Keratinocyte (primary cell): ENCODE results near the gene TCERG1L. TPM values are rescaled to one million over a fixed set of nuclear protein-coding genes. Genes with fewer than 3 reads are reported as not detected.

Experiments
- DNase-seq: peaks from one replicate; pipeline ENCODE4 v3.0.0-alpha.2; 2011; ENCODE audit warnings: low read depth, missing footprints, low spot score
- FAIRE-seq: peaks from 2 replicates; lab custom pipeline; 2011; peaks lifted over from hg19 to GRCh38; lab: Jason Lieb, UNC
- H2AFZ ChIP-seq: 2 replicates; pipeline ENCODE4 v1.6.0; 2012; ENCODE audit warnings: low read length, control low read depth, inconsistent platforms; ENCODE audit not compliant: control insufficient read depth
- H3K27ac ChIP-seq: 2 replicates; pipeline ENCODE4 v1.5.1; 2011; ENCODE audit warnings: low read length; ENCODE audit not compliant: control insufficient read depth, insufficient read depth
- H3K27me3 ChIP-seq: 3 replicates; pipeline ENCODE4 v1.6.0; 2011; ENCODE audit warnings: low read length; ENCODE audit not compliant: control insufficient read depth, insufficient read depth; ENCODE audit errors: extremely low read depth
- H3K36me3 ChIP-seq, 2 experiments: 2 replicates in 1 of 2; 3 replicates in 1 of 2; pipeline ENCODE4 v1.5.1; 2011; ENCODE audit warnings: low read length in 2 of 2, mild to moderate bottlenecking in 1 of 2; ENCODE audit not compliant: control insufficient read depth in 2 of 2, insufficient read depth in 2 of 2; ENCODE audit errors: extremely low read depth in 1 of 2
- H3K4me1 ChIP-seq: 3 replicates; pipeline ENCODE4 v1.5.1; 2011; ENCODE audit warnings: low read length; ENCODE audit not compliant: control insufficient read depth, insufficient read depth; ENCODE audit errors: extremely low read depth
- H3K4me2 ChIP-seq: 3 replicates; pipeline ENCODE4 v1.6.0; 2011; ENCODE audit warnings: low read depth, low read length; ENCODE audit not compliant: control insufficient read depth, insufficient read depth; ENCODE audit errors: extremely low read depth
- H3K4me3 ChIP-seq, 3 experiments: fragments of 200-600 bp in 1 of 3; sonication (generic) in 1 of 3; 2 replicates in 2 of 3; 3 replicates in 1 of 3; pipeline ENCODE4 v1.5.1; 2011 to 2016; ENCODE audit warnings: low read length in 3 of 3, mild to moderate bottlenecking in 3 of 3, control low read depth in 2 of 3, inconsistent platforms in 1 of 3, low read depth in 1 of 3, mixed read lengths in 1 of 3, mixed run types in 1 of 3, moderate library complexity in 1 of 3; ENCODE audit not compliant: control insufficient read depth in 2 of 3, insufficient read depth in 2 of 3; ENCODE audit errors: extremely low read depth in 1 of 3
- H3K79me2 ChIP-seq: 2 replicates; pipeline ENCODE4 v1.6.0; 2012; ENCODE audit warnings: low read length; ENCODE audit not compliant: control insufficient read depth, insufficient read depth
- H3K9ac ChIP-seq: 3 replicates; pipeline ENCODE4 v1.6.0; 2011; ENCODE audit warnings: low read length; ENCODE audit not compliant: control insufficient read depth, insufficient read depth; ENCODE audit errors: extremely low read depth
- H3K9me1 ChIP-seq: 3 replicates; pipeline ENCODE4 v1.6.0; 2011; ENCODE audit warnings: low read length; ENCODE audit not compliant: control insufficient read depth, insufficient read depth; ENCODE audit errors: extremely low read depth
- H3K9me3 ChIP-seq: 2 replicates; pipeline ENCODE4 v1.5.1; 2012; ENCODE audit warnings: low read depth, low read length; ENCODE audit not compliant: control insufficient read depth
- H4K20me1 ChIP-seq: 3 replicates; pipeline ENCODE4 v1.6.0; 2011; ENCODE audit warnings: low read length; ENCODE audit not compliant: control insufficient read depth, insufficient read depth; ENCODE audit errors: extremely low read depth
- CTCF ChIP-seq, 3 experiments: IDR thresholded peaks in 1 of 3; conservative IDR thresholded peaks in 1 of 3; optimal IDR thresholded peaks in 1 of 3; 2 replicates in 2 of 3; 3 replicates in 1 of 3; pipeline versions ENCODE3 to v1.5.1; 2011; ENCODE audit warnings: low read length in 3 of 3, mild to moderate bottlenecking in 3 of 3, moderate library complexity in 2 of 3, control low read depth in 1 of 3, inconsistent platforms in 1 of 3; ENCODE audit not compliant: insufficient read depth in 2 of 3; ENCODE audit errors: extremely low read depth in 1 of 3
- EZH2 ChIP-seq: IDR thresholded peaks from one replicate; pipeline ENCODE4 v1.6.1; 2012; ENCODE audit warnings: inconsistent platforms, mild to moderate bottlenecking, low read length, moderate library complexity
- dilution Hi-C: fragments of 300-500 bp; cut with MboI; formaldehyde crosslinking; loops from one replicate; pipeline ENCODE4 v1.7.0; 2020; ENCODE audit warnings: low sequenced_read_pairs; ENCODE audit not compliant: extremely low pct_ligation_motif_present
- polyA plus RNA-seq, 5 experiments: library from polyadenylated mRNA; depleted of rRNA in 3 of 5; stranded (reverse) in 3 of 5; stranded (forward) in 1 of 5; unstranded in 1 of 5; fragments of >200 nt; gene quantifications; 1 replicate in 1 of 5; 2 replicates in 3 of 5; 3 replicates in 1 of 5; pipeline versions ENCODE4 v1.2.1 to v1.2.3, GENCODE V29; 2011 to 2012; ENCODE audit warnings: missing spikeins in 2 of 5, low read depth in 1 of 5, low replicate concordance in 1 of 5

Gene TCERG1L
- polyA plus RNA-seq, 1 donor (not counting 4 experiments of a cell fraction or from before 2014, with no cell fraction given) = not detected

- Histone ChIP-seq H3K4me2 (no peak overlapping the region), H3K9me1 (no peaks in the 10 kb centered on the region), H2AFZ (no peak overlapping the region), H3K4me3 (no peak overlapping the region), H3K27me3 (no peaks in the 10 kb centered on the region), H3K79me2 (no peaks in the 10 kb centered on the region), H3K36me3 (no peaks in the 10 kb centered on the region), H3K27ac (no peak overlapping the region), H3K9me3 (peaks cover 5% of the 10 kb centered on the region), H3K4me1 (no peaks in the 10 kb centered on the region), H3K9ac (no peak overlapping the region), H4K20me1 (no peaks in the 10 kb centered on the region)
- dilution Hi-C loops = no loop called here
- FAIRE-seq (no peak), DNase-seq (no peak)
- no peak for TF ChIP-seq EZH2
- TF ChIP-seq CTCF (optimal IDR thresholded peaks at IDR 0.05 in 1 of 3, IDR thresholded peaks at IDR 0.05 in 1 of 3, conservative IDR thresholded peaks at IDR 0.05 in 1 of 3; ENCODE audit: extremely low read depth in 1 of 3, insufficient read depth in 2 of 3, low read length in 3 of 3) = no peak
Observed at GRCh38 chr10:131049016-131049415, 262.5 kb downstream of the TCERG1L start.

- FAIRE-seq (no peak), DNase-seq (no peak)
- Histone ChIP-seq H3K4me1 (no peaks in the 10 kb centered on the region), H2AFZ (no peak overlapping the region), H3K79me2 (no peaks in the 10 kb centered on the region), H3K27ac (no peak overlapping the region), H3K4me2 (no peak overlapping the region), H3K36me3 (no peaks in the 10 kb centered on the region), H3K9ac (no peak overlapping the region), H3K27me3 (no peaks in the 10 kb centered on the region), H3K9me1 (no peaks in the 10 kb centered on the region), H4K20me1 (no peaks in the 10 kb centered on the region), H3K9me3 (peaks cover 5% of the 10 kb centered on the region), H3K4me3 (no peak overlapping the region)
- dilution Hi-C loops = no loop called here
- TF ChIP-seq CTCF (optimal IDR thresholded peaks at IDR 0.05 in 1 of 3, IDR thresholded peaks at IDR 0.05 in 1 of 3, conservative IDR thresholded peaks at IDR 0.05 in 1 of 3; ENCODE audit: extremely low read depth in 1 of 3, insufficient read depth in 2 of 3, low read length in 3 of 3) (no peak), EZH2 (no peak)
Observed at GRCh38 chr10:131048606-131049005, 262.9 kb downstream of the TCERG1L start.
